NT2/D1 (cell line): Measurements from ENCODE around the gene CLEC4G.

Source experiments
- YY1 ChIP-seq: IDR thresholded peaks from 2 replicates; pipeline ENCODE4 v1.6.1; 2011; ENCODE audit not compliant: insufficient read length, insufficient read depth
- ZNF274 ChIP-seq: IDR thresholded peaks from 2 replicates; pipeline ENCODE4 v1.6.1; 2011; ENCODE audit warnings: mild to moderate bottlenecking, low read depth, low read length

- no peak for TF ChIP-seq YY1
- no peak for TF ChIP-seq ZNF274
Measured at GRCh38 chr19:7748171-7748570, 16.3 kb upstream of the CLEC4G start.
